ENCODE results near the gene TAS1R3. TPM values are rescaled to one million over a fixed set of nuclear protein-coding genes. Genes with fewer than 3 reads are reported as not detected.
A peak's percentile ranks its signal among the peaks of the same experiment; 100 is the strongest.

Gene TAS1R3
- total RNA-seq, 4 donors from 2014 or later, result 0.13 to 0.57 (median 0.30) TPM

- Histone ChIP-seq H3K36me3 (peaks cover 6 to 70% (median 18%) of the 10 kb centered on the region in 3 donors), H3K27me3 (no peaks in the 10 kb centered on the region), H3K9me3 (no peaks in the 10 kb centered on the region), H3K27ac (peak overlapping the region in 2 of 4 donors; percentile 85 to 87), H3K4me1 (peaks cover 20 to 83% (median 45%) of the 10 kb centered on the region in 3 donors), H3K4me3 (no peak overlapping the region)
- no peak for DNase-seq
- TF ChIP-seq POLR2A (IDR thresholded peaks at IDR 0.05), result no peak
- no peak for TF ChIP-seq CTCF (IDR thresholded peaks at IDR 0.05)
- intact Hi-C loops (cut with DNase I), result no loop called here
- WGBS, 2 donors, result 88 to 93% methylated on average over 11 to 12 of the region's 13 CpGs
Observed at GRCh38 chr1:1319646-1319941, 11.5 kb upstream of the TAS1R3 start.

- no peak for TF ChIP-seq POLR2A (IDR thresholded peaks at IDR 0.05)
- no peak for TF ChIP-seq CTCF (IDR thresholded peaks at IDR 0.05)
- Histone ChIP-seq H3K36me3 (peaks cover 5 to 60% (median 10%) of the 10 kb centered on the region in 3 donors), H3K27me3 (no peaks in the 10 kb centered on the region), H3K27ac (peak overlapping the region in 1 of 4 donors; percentile 22), H3K9me3 (no peaks in the 10 kb centered on the region), H3K4me1 (peaks cover 27 to 88% (median 53%) of the 10 kb centered on the region in 3 donors), H3K4me3 (no peak overlapping the region)
- no peak for DNase-seq
- WGBS, 2 donors, result 40 to 87% methylated on average over 1 to 4 of the region's 23 CpGs
- intact Hi-C loops (cut with DNase I), result no loop called here
Observed at GRCh38 chr1:1320666-1321448, 10.2 kb upstream of the TAS1R3 start.

GRCh38 chr1:1321477-1321876, 9.6 kb upstream of the TAS1R3 start:
- peak overlapping the region in 1 of 4 donors; percentile 22 for H3K27ac ChIP-seq
- H3K4me1 ChIP-seq, result peaks cover 30 to 91% (median 59%) of the 10 kb centered on the region in 3 donors
- H3K27me3 ChIP-seq, result no peaks in the 10 kb centered on the region
- no peak overlapping the region for H3K4me3 ChIP-seq
- WGBS, 2 donors, result 80% methylated on average over 1 of the region's 8 CpGs; no CpG with 5 or more reads in 1 of the 2 donors
- intact Hi-C loops (cut with DNase I), result no loop called here
- no peak for DNase-seq
- no peaks in the 10 kb centered on the region for H3K9me3 ChIP-seq
- peaks cover 5 to 58% (median 10%) of the 10 kb centered on the region in 3 donors for H3K36me3 ChIP-seq
- TF ChIP-seq POLR2A (IDR thresholded peaks at IDR 0.05) (no peak), CTCF (IDR thresholded peaks at IDR 0.05) (no peak)

GRCh38 chr1:1322418-1322817, 8.7 kb upstream of the TAS1R3 start:
- intact Hi-C loops (cut with DNase I), result no loop called here
- TF ChIP-seq CTCF (IDR thresholded peaks at IDR 0.05) (no peak), POLR2A (IDR thresholded peaks at IDR 0.05) (no peak)
- 64 to 75% methylated on average over 3 to 10 of the region's 14 CpGs for WGBS, 2 donors
- H3K27ac ChIP-seq, result no peak overlapping the region
- H3K4me3 ChIP-seq, result no peak overlapping the region
- H3K4me1 ChIP-seq, result peaks cover 30 to 91% (median 61%) of the 10 kb centered on the region in 3 donors
- H3K9me3 ChIP-seq, result no peaks in the 10 kb centered on the region
- no peak for DNase-seq
- H3K36me3 ChIP-seq, result peaks cover 9 to 58% (median 13%) of the 10 kb centered on the region in 3 donors
- H3K27me3 ChIP-seq, result no peaks in the 10 kb centered on the region

- DNase-seq, result no peak
- WGBS, 2 donors, result 79 to 83% methylated on average over 3 to 9 of the region's 10 CpGs
- peak overlapping the region in 1 of 4 donors; percentile 100 for H3K4me3 ChIP-seq
- no peaks in the 10 kb centered on the region for H3K27me3 ChIP-seq
- no peak overlapping the region for H3K27ac ChIP-seq
- H3K9me3 ChIP-seq, result no peaks in the 10 kb centered on the region
- H3K36me3 ChIP-seq, result peaks cover 14 to 62% (median 18%) of the 10 kb centered on the region in 3 donors
- TF ChIP-seq CTCF (IDR thresholded peaks at IDR 0.05), result no peak
- intact Hi-C loops (cut with DNase I), result no loop called here
- H3K4me1 ChIP-seq, result peaks cover 25 to 86% (median 56%) of the 10 kb centered on the region in 3 donors
Observed at GRCh38 chr1:1322952-1323351, 8.1 kb upstream of the TAS1R3 start.
